HEK293 (cell line): ENCODE results near the gene PPIL4.
A peak's percentile ranks its signal among the peaks of the same experiment; 100 is the strongest.

Experiments used
- HOXD13 ChIP-seq: sonication (generic); formaldehyde crosslinking; IDR thresholded peaks from 2 replicates; pipeline ENCODE4 v1.8.0; 2022; ENCODE audit warnings: missing genetic modification reagents, borderline replicate concordance
- KLF7 ChIP-seq: fragments of 450-650 bp; formaldehyde crosslinking; IDR thresholded peaks from 2 replicates; pipeline ENCODE4 v1.5.1; 2016; ENCODE audit warnings: missing biosample characterization, missing genetic modification characterization, borderline replicate concordance
- MZF1 ChIP-seq: fragments of 450-650 bp; formaldehyde crosslinking; IDR thresholded peaks from 2 replicates; pipeline ENCODE4 v1.5.1; 2017; ENCODE audit warnings: missing biosample characterization, missing genetic modification characterization, borderline replicate concordance
- OSR2 ChIP-seq: fragments of 450-650 bp; formaldehyde crosslinking; IDR thresholded peaks from 2 replicates; pipeline ENCODE4 v1.5.1; 2016; ENCODE audit warnings: missing biosample characterization, missing genetic modification characterization
- SCRT1 ChIP-seq: fragments of 450-650 bp; formaldehyde crosslinking; IDR thresholded peaks from 2 replicates; pipeline ENCODE4 v1.5.1; 2016; ENCODE audit warnings: missing biosample characterization, missing genetic modification characterization, borderline replicate concordance
- TRIM28 ChIP-seq: IDR thresholded peaks from 2 replicates; pipeline ENCODE4 v1.6.1; 2011; ENCODE audit warnings: low read length, control low read depth, borderline replicate concordance
- ZBTB26 ChIP-seq: fragments of 450-650 bp; formaldehyde crosslinking; optimal IDR thresholded peaks from 2 replicates; pipeline ENCODE3; 2016; ENCODE audit warnings: missing biosample characterization, mild to moderate bottlenecking, missing genetic modification characterization
- ZNF121 ChIP-seq: fragments of 450-650 bp; formaldehyde crosslinking; IDR thresholded peaks from 2 replicates; pipeline ENCODE4 v1.5.1; 2016; ENCODE audit warnings: missing biosample characterization, missing genetic modification characterization
- ZNF148 ChIP-seq: fragments of 450-650 bp; formaldehyde crosslinking; IDR thresholded peaks from 2 replicates; pipeline ENCODE4 v1.5.0; 2017; ENCODE audit warnings: missing biosample characterization, missing genetic modification characterization, borderline replicate concordance
- ZNF157 ChIP-seq: fragments of 450-650 bp; formaldehyde crosslinking; IDR thresholded peaks from 2 replicates; pipeline ENCODE4 v1.5.1; 2016; ENCODE audit warnings: missing biosample characterization, missing genetic modification characterization
- ZNF16 ChIP-seq: fragments of 450-650 bp; formaldehyde crosslinking; IDR thresholded peaks from 2 replicates; pipeline ENCODE4 v1.5.1; 2016; ENCODE audit warnings: low read depth, missing biosample characterization, missing genetic modification characterization
- ZNF175 ChIP-seq: fragments of 450-650 bp; formaldehyde crosslinking; IDR thresholded peaks from 2 replicates; pipeline ENCODE4 v1.5.1; 2016; ENCODE audit warnings: missing biosample characterization, missing genetic modification characterization
- ZNF18 ChIP-seq: fragments of 450-650 bp; formaldehyde crosslinking; IDR thresholded peaks from 2 replicates; pipeline ENCODE4 v1.5.1; 2016; ENCODE audit warnings: missing biosample characterization, missing genetic modification characterization
- ZNF2 ChIP-seq: fragments of 450-650 bp; formaldehyde crosslinking; IDR thresholded peaks from 2 replicates; pipeline ENCODE4 v1.5.1; 2016; ENCODE audit warnings: missing biosample characterization, missing genetic modification characterization
- ZNF221 ChIP-seq: fragments of 450-650 bp; formaldehyde crosslinking; IDR thresholded peaks from 2 replicates; pipeline ENCODE4 v1.5.1; 2017; ENCODE audit warnings: missing biosample characterization, missing genetic modification characterization, borderline replicate concordance
- ZNF248 ChIP-seq: fragments of 450-650 bp; formaldehyde crosslinking; IDR thresholded peaks from 2 replicates; pipeline ENCODE4 v1.5.1; 2017; ENCODE audit warnings: missing biosample characterization, missing genetic modification characterization
- ZNF280C ChIP-seq: fragments of 450-650 bp; formaldehyde crosslinking; IDR thresholded peaks from 2 replicates; pipeline ENCODE4 v1.5.1; 2016; ENCODE audit warnings: missing biosample characterization, missing genetic modification characterization
- ZNF398 ChIP-seq: fragments of 450-650 bp; formaldehyde crosslinking; IDR thresholded peaks from 2 replicates; pipeline ENCODE4 v1.5.1; 2017; ENCODE audit warnings: missing biosample characterization, missing genetic modification characterization
- ZNF449 ChIP-seq: fragments of 450-650 bp; formaldehyde crosslinking; IDR thresholded peaks from 2 replicates; pipeline ENCODE4 v1.5.1; 2017; ENCODE audit warnings: missing biosample characterization, mild to moderate bottlenecking, missing genetic modification characterization, moderate library complexity
- ZNF473 ChIP-seq: fragments of 450-650 bp; formaldehyde crosslinking; IDR thresholded peaks from 2 replicates; pipeline ENCODE4 v1.5.1; 2017; ENCODE audit warnings: missing biosample characterization, missing genetic modification characterization
- ZNF501 ChIP-seq: fragments of 450-650 bp; formaldehyde crosslinking; IDR thresholded peaks from 2 replicates; pipeline ENCODE4 v1.5.1; 2016; ENCODE audit warnings: missing biosample characterization, missing genetic modification characterization
- ZNF548 ChIP-seq: fragments of 450-650 bp; formaldehyde crosslinking; IDR thresholded peaks from 2 replicates; pipeline ENCODE4 v1.5.1; 2016; ENCODE audit warnings: missing biosample characterization, missing genetic modification characterization
- ZNF571 ChIP-seq: fragments of 450-650 bp; formaldehyde crosslinking; IDR thresholded peaks from 2 replicates; pipeline ENCODE4 v1.5.0; 2017; ENCODE audit warnings: missing biosample characterization, missing genetic modification characterization
- ZNF580 ChIP-seq: fragments of 450-650 bp; formaldehyde crosslinking; IDR thresholded peaks from 2 replicates; pipeline ENCODE4 v1.5.1; 2016; ENCODE audit warnings: missing biosample characterization, missing genetic modification characterization
- ZNF670 ChIP-seq: fragments of 450-650 bp; formaldehyde crosslinking; IDR thresholded peaks from 2 replicates; pipeline ENCODE4 v1.5.1; 2016; ENCODE audit warnings: missing biosample characterization, missing genetic modification characterization, low read depth
- ZNF830 ChIP-seq: fragments of 450-650 bp; IDR thresholded peaks from 2 replicates; pipeline ENCODE4 v1.5.0; 2018; ENCODE audit warnings: missing biosample characterization, missing genetic modification characterization, low read depth, mild to moderate bottlenecking, moderate library complexity

The PPIL4 gene

GRCh38 chr6:149565527-149566409, 19.9 kb upstream of the PPIL4 start, which contains the start of gene GINM1 (continued):
- no peak for TF ChIP-seq ZNF398 (tag by site-specific recombination)
- no peak for TF ChIP-seq ZNF571 (tag by site-specific recombination)
- TF ChIP-seq ZBTB26, result no peak
- TF ChIP-seq SCRT1 (tag by site-specific recombination), result no peak
- no peak for TF ChIP-seq ZNF580 (tag by site-specific recombination)
- no peak; the same call in 1 of the 2 replicates for TF ChIP-seq OSR2 (tag by site-specific recombination)
- no peak for TF ChIP-seq ZNF248 (tag by site-specific recombination)
- TF ChIP-seq ZNF157 (tag by site-specific recombination), result no peak
- TF ChIP-seq ZNF121 (tag by site-specific recombination), result no peak
- no peak for TF ChIP-seq HOXD13 (CRISPR knock-in tag)
- no peak for TF ChIP-seq ZNF148 (tag by site-specific recombination)
- no peak for TF ChIP-seq ZNF2 (tag by site-specific recombination)
- TF ChIP-seq ZNF175 (tag by site-specific recombination), result no peak
- TF ChIP-seq ZNF221 (tag by site-specific recombination), result no peak
- TF ChIP-seq ZNF449 (tag by site-specific recombination), result peak; percentile 24; the same call in 1 of the 2 replicates
- TF ChIP-seq ZNF501 (tag by site-specific recombination), result 0 out of 2 replicates have a peak, but pooled peaks have one; percentile 32
- TF ChIP-seq KLF7, result no peak
- no peak for TF ChIP-seq ZNF548 (tag by site-specific recombination)
- TF ChIP-seq ZNF670 (tag by site-specific recombination), result no peak
- TF ChIP-seq TRIM28, result no peak
- no peak for TF ChIP-seq ZNF473 (tag by site-specific recombination)
- no peak for TF ChIP-seq ZNF280C (tag by site-specific recombination)
- no peak for TF ChIP-seq MZF1 (tag by site-specific recombination)
- no peak for TF ChIP-seq ZNF18 (tag by site-specific recombination)
- TF ChIP-seq ZNF830 (tag by site-specific recombination), result no peak
- TF ChIP-seq ZNF16, result no peak
